NCI-H748 treated with DMSO at 0.1 percent for 48 hours (cell line): Measurements from ENCODE around the gene C11orf42.

Experiments
- DNase-seq: peaks from one replicate; lab custom pipeline; 2025; lab: John Stamatoyannopoulos, UW

Gene C11orf42

DNA sequence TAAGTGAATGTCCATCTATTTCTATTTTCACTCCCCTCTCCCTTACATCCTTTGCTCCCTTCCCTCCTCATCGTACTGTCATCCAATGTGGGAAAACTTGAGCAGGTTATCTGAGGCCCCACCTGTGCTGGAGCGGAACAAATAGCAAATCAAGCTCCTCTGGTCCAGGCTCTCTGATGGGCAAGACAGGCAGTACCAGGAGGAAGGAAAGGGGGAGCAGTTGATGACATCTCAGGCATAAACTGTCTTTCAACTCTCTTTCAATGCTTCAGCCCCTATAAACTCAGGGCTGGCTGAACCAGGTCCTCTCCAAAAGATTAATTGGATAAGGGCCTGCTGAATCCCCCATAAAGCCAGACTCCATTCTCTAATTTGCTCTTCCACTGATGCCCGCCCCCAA lies 52.8 kb downstream of the C11orf42 start:
- DNase-seq: no peak

DNA sequence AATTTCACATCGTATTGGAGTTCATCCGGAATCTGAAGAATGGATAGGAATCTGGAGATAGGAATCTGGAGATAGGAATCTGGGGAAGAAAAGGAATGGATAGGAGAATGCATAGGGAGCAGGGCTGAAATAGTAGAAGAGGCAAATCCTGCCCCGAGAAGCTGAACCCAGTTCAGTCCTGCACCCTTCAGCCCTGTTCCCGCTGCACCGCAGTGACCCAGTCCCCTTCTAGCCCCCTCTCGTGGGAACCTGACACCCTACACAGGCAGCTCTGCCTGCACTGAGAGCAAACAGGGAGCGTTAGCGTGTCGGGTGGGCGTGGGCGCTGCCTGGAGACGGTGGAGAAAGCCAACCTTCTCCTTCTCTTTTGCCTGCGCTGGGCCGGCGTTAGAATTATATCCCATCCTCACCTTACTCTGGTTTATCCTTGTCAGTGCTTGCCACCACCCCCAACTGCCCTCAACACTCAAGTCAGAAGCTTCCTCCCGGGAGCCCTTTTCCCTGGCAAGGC lies 53.3 kb downstream of the C11orf42 start:
- DNase-seq: peak; percentile 54

DNA sequence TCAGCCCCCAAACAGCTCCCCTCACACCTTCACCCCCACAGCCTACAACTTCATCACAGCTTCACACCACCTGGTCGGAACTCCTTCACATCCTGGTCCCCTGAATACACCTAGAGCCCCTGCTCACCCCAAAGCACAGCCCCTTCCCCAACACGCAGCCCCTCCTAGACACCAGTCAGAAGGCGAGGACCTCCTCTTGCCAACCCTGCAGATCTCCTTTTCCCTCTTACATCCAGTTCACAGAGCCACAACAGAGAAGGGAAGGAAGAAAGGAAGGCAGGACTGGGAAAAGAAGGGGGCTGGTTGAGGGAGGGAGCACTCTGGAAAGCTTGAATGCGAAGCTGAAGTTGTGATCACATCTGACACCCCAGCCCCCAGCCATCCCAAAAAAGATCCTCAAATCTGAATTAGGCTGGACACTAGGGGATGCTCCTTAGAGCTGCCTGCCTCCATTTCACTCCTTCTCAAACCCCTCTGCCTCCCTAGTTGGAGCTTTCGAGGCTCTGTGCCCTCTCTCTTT lies 54.9 kb downstream of the C11orf42 start:
- DNase-seq: no peak
